Natural killer cell (primary cell): ENCODE measurements around the gene BICDL1. TPM values are rescaled to one million over a fixed set of nuclear protein-coding genes. Genes with fewer than 3 reads are reported as not detected.

ENCODE experiments used
- ATAC-seq, 3 donors: fragments of 150-1000 bp in 2 of 3; fragments of 200-7000 bp in 1 of 3; cut with Tn5 transposase; 1 replicate in 1 of 3; 2 replicates in 2 of 3; pipeline ENCODE4 v1.10.0; 2021; ENCODE audit warnings: mild to moderate bottlenecking in 2 of 3, moderate library complexity in 2 of 3
- DNase-seq, 2 donors: peaks; one replicate each; pipeline versions ENCODE4 v3.0.0 to v3.0.0-alpha.2; 2013 to 2021; ENCODE audit warnings: mixed read lengths in 1 of 2
- H3K27ac ChIP-seq: one replicate; pipeline ENCODE4 v1.5.1; 2013; ENCODE audit warnings: mild to moderate bottlenecking, low read length
- H3K27me3 ChIP-seq: one replicate; pipeline ENCODE4 v1.6.1; 2013; ENCODE audit warnings: low read length; ENCODE audit not compliant: control insufficient read depth, insufficient read depth
- H3K36me3 ChIP-seq: one replicate; pipeline ENCODE4 v1.6.1; 2013; ENCODE audit warnings: low read length; ENCODE audit not compliant: control insufficient read depth, insufficient read depth
- H3K4me1 ChIP-seq: one replicate; pipeline ENCODE4 v1.6.1; 2013; ENCODE audit warnings: low read length; ENCODE audit not compliant: control insufficient read depth, insufficient read depth
- H3K4me3 ChIP-seq: one replicate; pipeline ENCODE4 v1.5.1; 2013; ENCODE audit warnings: low read length
- H3K9me3 ChIP-seq: one replicate; pipeline ENCODE4 v1.6.1; 2013; ENCODE audit warnings: low read length; ENCODE audit not compliant: control insufficient read depth, insufficient read depth
- H3K27ac Mint-ChIP-seq, 2 donors: one replicate each; pipeline ENCODE4 v1.8.0; 2022; ENCODE audit warnings: mild to moderate bottlenecking in 2 of 2, mixed read lengths in 2 of 2, moderate library complexity in 1 of 2
- H3K27me3 Mint-ChIP-seq, 2 donors: one replicate each; pipeline ENCODE4 v1.8.0; 2022; ENCODE audit warnings: low read depth in 2 of 2, mixed read lengths in 2 of 2
- H3K36me3 Mint-ChIP-seq: one replicate; pipeline ENCODE4 v1.8.0; 2022; ENCODE audit warnings: mixed read lengths
- H3K4me1 Mint-ChIP-seq, 2 donors: one replicate each; pipeline ENCODE4 v1.8.0; 2022; ENCODE audit warnings: mixed read lengths in 2 of 2
- H3K4me3 Mint-ChIP-seq: one replicate; pipeline ENCODE4 v1.8.0; 2022; ENCODE audit warnings: mild to moderate bottlenecking, moderate library complexity, mixed read lengths
- H3K9me3 Mint-ChIP-seq, 2 donors: one replicate each; pipeline ENCODE4 v1.8.0; 2022; ENCODE audit warnings: mixed read lengths in 2 of 2
- WGBS: methylation state at CpG from one replicate; pipeline ENCODE4 v1.1.7; 2013; ENCODE audit warnings: missing lambda C conversion rate; ENCODE audit not compliant: insufficient coverage; 5-methylcytosine and 5-hydroxymethylcytosine counted together
- intact Hi-C: fragments of 100-400 bp; cut with micrococcal nuclease; formaldehyde crosslinking; loops from one replicate; pipeline ENCODE4 v1.14.2; 2022
- total RNA-seq, 4 donors: library from RNA; stranded (reverse); fragments of 120-200 nt in 1 of 4; gene quantifications; one replicate each; pipeline versions ENCODE4 v1.2.3 to v1.2.4, GENCODE V29; 2013 to 2022
- TF ChIP-seq, protein P1 (sequence below): fragments of 200-600 bp; IDR thresholded peaks from one replicate; pipeline ENCODE4 v1.8.0; 2022; ENCODE audit warnings: antibody characterized with exemption

The BICDL1 gene
- total RNA-seq, 3 donors from 2014 or later (not counting 1 experiment from before 2014, with no cell fraction given) = 29.3 to 37.1 (median 34.3) TPM

DNA sequence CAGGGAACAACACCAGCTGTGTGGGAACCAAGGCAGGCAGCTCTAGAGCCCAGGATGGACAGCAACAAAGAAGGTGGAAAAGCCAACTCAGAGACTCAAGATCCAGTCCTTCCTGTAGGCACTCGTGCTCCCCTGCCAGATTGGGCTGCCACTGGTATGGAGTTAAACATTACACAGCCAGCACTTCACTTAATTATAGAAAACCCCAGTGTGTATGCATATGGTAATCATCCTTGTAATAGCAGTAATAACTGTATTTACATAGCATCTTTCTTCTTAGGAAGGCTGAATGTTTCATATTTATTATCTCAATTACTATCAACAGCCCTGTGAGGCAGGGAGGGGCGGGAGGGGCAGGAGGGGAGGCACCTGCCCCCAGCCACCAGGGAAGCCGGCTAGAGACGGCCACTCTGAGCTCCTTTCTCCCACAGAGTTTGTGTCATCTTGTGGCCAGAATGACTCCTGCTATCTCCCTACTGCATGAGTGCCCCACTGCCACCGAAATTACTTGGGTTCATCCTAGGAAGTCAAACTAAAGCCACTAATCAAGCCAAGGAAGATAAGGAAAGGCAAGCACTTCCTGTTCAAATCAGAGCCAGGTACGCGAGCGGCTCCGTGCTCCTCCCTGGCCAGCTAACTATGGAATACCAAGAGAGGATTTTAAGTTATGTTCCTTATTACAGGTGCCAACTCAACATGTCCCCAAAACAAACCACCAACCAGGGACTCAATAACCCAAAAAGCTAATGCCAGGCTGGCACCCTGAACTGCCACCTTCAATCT lies 143.2 kb downstream of the BICDL1 start:
- intact Hi-C loops = no loop called here
- DNase-seq = no peak
- no peaks in the 10 kb centered on the region for H3K4me1 Mint-ChIP-seq
- H3K36me3 Mint-ChIP-seq = peaks cover under 1% of the 10 kb centered on the region
- Histone ChIP-seq H3K27ac (no peak overlapping the region), H3K4me1 (no peaks in the 10 kb centered on the region), H3K4me3 (no peak overlapping the region), H3K9me3 (no peaks in the 10 kb centered on the region), H3K36me3 (peaks cover 85% of the 10 kb centered on the region), H3K27me3 (no peaks in the 10 kb centered on the region)
- no peaks in the 10 kb centered on the region for H3K27me3 Mint-ChIP-seq
- no peak overlapping the region for H3K27ac Mint-ChIP-seq
- WGBS = 90% methylated on average over 9 of the region's 9 CpGs
- no peak overlapping the region for H3K4me3 Mint-ChIP-seq
- TF ChIP-seq, protein P1, sequence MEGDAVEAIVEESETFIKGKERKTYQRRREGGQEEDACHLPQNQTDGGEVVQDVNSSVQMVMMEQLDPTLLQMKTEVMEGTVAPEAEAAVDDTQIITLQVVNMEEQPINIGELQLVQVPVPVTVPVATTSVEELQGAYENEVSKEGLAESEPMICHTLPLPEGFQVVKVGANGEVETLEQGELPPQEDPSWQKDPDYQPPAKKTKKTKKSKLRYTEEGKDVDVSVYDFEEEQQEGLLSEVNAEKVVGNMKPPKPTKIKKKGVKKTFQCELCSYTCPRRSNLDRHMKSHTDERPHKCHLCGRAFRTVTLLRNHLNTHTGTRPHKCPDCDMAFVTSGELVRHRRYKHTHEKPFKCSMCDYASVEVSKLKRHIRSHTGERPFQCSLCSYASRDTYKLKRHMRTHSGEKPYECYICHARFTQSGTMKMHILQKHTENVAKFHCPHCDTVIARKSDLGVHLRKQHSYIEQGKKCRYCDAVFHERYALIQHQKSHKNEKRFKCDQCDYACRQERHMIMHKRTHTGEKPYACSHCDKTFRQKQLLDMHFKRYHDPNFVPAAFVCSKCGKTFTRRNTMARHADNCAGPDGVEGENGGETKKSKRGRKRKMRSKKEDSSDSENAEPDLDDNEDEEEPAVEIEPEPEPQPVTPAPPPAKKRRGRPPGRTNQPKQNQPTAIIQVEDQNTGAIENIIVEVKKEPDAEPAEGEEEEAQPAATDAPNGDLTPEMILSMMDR = no peak
- no peaks in the 10 kb centered on the region for H3K9me3 Mint-ChIP-seq
- ATAC-seq = no peak

DNA sequence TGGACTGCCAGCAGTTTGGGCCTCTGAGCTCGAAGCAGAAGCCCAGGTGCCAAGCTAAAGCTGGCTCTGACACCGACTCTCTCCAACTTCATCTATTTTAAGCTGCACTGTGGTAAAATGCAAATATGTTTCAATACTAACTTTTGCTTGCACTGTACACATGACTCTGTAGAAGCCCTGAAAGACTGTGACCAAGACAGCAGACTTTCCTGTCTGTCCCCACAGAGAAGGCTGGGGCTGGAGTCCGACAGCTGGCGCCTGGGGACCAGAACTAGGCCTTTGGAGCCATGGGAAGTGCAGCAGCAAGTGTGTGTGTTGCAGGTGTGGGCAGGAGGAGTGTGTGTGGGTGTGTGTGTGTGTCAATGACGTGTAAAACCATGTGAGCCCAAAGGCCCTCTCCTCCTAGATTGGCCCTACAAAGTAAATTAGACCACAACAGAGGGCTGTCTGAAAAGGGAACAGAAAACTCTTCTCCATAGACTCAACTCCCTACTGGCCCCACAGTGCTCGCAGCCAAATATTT lies 143.9 kb downstream of the BICDL1 start:
- intact Hi-C loops = no loop called here
- no peak overlapping the region for H3K27ac ChIP-seq
- ATAC-seq = peak in 1 of 3 donors; percentile 27
- no peaks in the 10 kb centered on the region for H3K9me3 ChIP-seq
- H3K4me1 ChIP-seq = no peaks in the 10 kb centered on the region
- peaks cover 85% of the 10 kb centered on the region for H3K36me3 ChIP-seq
- Mint-ChIP-seq H3K9me3 (no peaks in the 10 kb centered on the region), H3K27ac (no peak overlapping the region), H3K4me1 (no peaks in the 10 kb centered on the region), H3K4me3 (no peak overlapping the region), H3K36me3 (no peaks in the 10 kb centered on the region), H3K27me3 (no peaks in the 10 kb centered on the region)
- TF ChIP-seq, protein P1 = no peak
- no peak overlapping the region for H3K4me3 ChIP-seq
- H3K27me3 ChIP-seq = no peaks in the 10 kb centered on the region
- no peak for DNase-seq
- 83% methylated on average over 5 of the region's 6 CpGs for WGBS

DNA sequence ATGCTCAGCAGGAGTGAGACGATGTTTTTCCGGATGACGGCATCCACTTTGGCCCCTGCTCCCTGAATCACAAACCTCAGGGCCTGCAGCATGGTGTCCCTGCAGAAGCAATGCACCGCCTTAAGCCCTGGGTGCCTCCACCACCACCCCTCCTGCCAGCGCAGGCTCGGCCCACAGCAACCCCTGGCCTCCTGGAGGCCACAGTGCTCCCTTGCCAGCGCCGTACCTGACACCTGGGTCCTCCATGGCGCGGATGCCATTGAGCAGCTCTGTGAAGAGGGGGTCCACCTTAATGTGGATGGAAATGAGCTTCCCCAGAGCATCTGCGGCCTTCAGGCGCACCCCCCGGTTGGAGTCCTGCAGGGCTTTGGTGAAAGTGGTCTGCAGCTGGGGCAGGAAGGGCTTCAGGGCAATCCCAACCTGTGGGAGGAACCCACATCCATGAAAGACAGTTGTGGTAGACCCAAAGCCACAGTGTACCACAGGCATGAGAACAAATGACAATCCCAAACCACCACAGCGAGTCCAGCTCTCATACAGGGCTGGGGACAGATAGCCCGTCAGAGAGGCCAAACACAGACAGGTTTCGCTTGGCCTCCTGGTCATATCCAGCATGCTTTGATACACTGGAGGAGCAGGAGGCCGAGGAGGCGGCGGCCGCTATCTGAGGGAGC lies 145.4 kb downstream of the BICDL1 start:
- intact Hi-C loops = no loop called here
- H3K4me1 ChIP-seq = no peaks in the 10 kb centered on the region
- ATAC-seq = no peak

More for the DNA sequence above, 145.4 kb downstream of the BICDL1 start:
- no peaks in the 10 kb centered on the region for H3K27me3 ChIP-seq
- no peaks in the 10 kb centered on the region for H3K27me3 Mint-ChIP-seq
- no peak overlapping the region for H3K27ac Mint-ChIP-seq
- H3K4me3 Mint-ChIP-seq = no peak overlapping the region
- H3K9me3 Mint-ChIP-seq = no peaks in the 10 kb centered on the region
- H3K36me3 ChIP-seq = peaks cover 89% of the 10 kb centered on the region
- H3K9me3 ChIP-seq = no peaks in the 10 kb centered on the region
- TF ChIP-seq, protein P1 = no peak
- 94% methylated on average over 20 of the region's 20 CpGs for WGBS
- H3K4me3 ChIP-seq = no peak overlapping the region
- no peaks in the 10 kb centered on the region for H3K4me1 Mint-ChIP-seq
- H3K36me3 Mint-ChIP-seq = no peaks in the 10 kb centered on the region
- DNase-seq = no peak
- no peak overlapping the region for H3K27ac ChIP-seq
